Stimulated activated memory B cell treated with anti-CD40 and anti-IgM and Interleukin-4, amounts not matched to agents 10 μg/mL and 1 μg/mL and 100 μg/mL, for 72 hours (primary cell): ENCODE data around the gene IZUMO2.

Experiments
- ATAC-seq: fragments of 150-1000 bp; cut with Tn5 transposase; 2 replicates; pipeline ENCODE4 v1.10.0; 2021
- H3K27ac Mint-ChIP-seq: one replicate; pipeline ENCODE4 v1.8.0; 2022; ENCODE audit warnings: mild to moderate bottlenecking, mixed read lengths
- H3K27me3 Mint-ChIP-seq: one replicate; pipeline ENCODE4 v1.8.0; 2022; ENCODE audit warnings: mixed read lengths
- H3K36me3 Mint-ChIP-seq: one replicate; pipeline ENCODE4 v1.8.0; 2022; ENCODE audit warnings: mixed read lengths
- H3K4me1 Mint-ChIP-seq: one replicate; pipeline ENCODE4 v1.8.0; 2022; ENCODE audit warnings: mixed read lengths
- H3K4me3 Mint-ChIP-seq: one replicate; pipeline ENCODE4 v1.8.0; 2022; ENCODE audit warnings: mild to moderate bottlenecking, moderate library complexity, mixed read lengths
- H3K9me3 Mint-ChIP-seq: one replicate; pipeline ENCODE4 v1.8.0; 2022; ENCODE audit warnings: mixed read lengths

Gene IZUMO2

DNA sequence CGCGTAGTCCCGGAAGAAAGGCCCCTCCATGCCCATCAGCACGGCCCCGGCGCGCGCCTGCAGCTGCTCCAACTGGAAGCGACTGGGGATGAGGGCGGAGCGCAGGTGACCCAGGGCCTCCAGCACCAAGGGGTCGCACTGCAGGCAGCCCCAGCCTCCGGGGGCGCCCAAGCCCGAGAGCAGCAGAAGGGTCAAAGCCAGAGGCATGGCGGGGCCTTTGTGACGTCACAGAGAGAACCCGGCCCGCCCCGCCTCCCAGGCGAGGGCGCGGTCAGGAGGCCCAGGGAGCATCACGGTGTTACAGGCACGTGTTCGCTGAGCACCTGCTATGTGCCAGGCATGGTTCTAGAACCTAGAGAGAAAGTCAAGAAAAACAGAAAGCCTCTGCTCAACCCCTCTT is at the start of gene IZUMO2:
IZUMO2 (minus strand) TSS at position 294 of the 400 bp plus-strand sequence; CDS start at position 207, 87 bp downstream.
- peaks cover 8% of the 10 kb centered on the region for H3K9me3 Mint-ChIP-seq
- ATAC-seq = no peak
- H3K27ac Mint-ChIP-seq = no peak within 1 kb of the TSS

DNA sequence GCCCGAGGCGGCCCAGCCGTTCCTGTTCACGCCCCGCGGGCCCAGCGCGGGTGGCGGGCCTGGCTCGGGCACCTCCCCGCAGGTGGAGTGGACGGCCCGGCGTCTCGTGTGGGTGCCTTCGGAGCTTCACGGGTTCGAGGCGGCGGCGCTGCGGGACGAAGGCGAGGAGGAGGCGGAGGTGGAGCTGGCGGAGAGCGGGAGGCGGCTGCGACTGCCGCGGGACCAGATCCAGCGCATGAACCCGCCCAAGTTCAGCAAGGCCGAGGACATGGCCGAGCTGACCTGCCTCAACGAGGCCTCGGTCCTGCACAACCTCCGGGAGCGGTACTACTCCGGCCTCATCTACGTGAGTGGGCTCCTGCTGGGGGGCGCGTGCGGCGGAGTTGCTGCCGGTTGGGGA is 47.3 kb upstream of the IZUMO2 start:
- Mint-ChIP-seq H3K4me3 (no peak overlapping the region), H3K36me3 (no peaks in the 10 kb centered on the region), H3K9me3 (peaks cover 9% of the 10 kb centered on the region), H3K27me3 (peaks cover 20% of the 10 kb centered on the region), H3K4me1 (no peaks in the 10 kb centered on the region), H3K27ac (no peak overlapping the region)
- ATAC-seq = no peak

More for the DNA sequence above, at the start of gene IZUMO2:
- Mint-ChIP-seq H3K36me3 (no peaks in the 10 kb centered on the region), H3K27me3 (peaks cover 38% of the 10 kb centered on the region), H3K4me3 (no peak within 1 kb of the TSS), H3K4me1 (no peaks in the 10 kb centered on the region)

DNA sequence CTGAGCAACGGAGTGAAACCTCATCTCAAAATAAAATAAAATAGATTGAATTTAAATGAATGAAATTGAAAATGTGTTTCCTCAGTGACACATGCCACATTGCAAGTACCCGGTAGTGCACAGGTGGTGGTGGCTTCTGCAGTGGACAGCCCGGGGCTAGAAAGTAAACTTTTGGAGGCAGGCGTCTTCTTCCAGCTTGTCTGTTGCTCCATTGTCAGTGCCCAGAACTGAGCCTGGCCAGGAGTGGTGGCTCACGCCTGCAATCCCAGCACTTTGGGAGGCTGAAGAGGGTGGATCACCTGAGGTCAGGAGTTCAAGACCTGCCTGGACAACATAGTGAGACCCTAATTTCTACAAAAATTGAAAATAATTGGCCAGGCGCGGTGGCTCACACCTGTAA is 46.0 kb upstream of the IZUMO2 start:
- Mint-ChIP-seq H3K9me3 (peaks cover 9% of the 10 kb centered on the region), H3K4me3 (no peak overlapping the region), H3K27ac (no peak overlapping the region), H3K27me3 (peaks cover 33% of the 10 kb centered on the region), H3K36me3 (no peaks in the 10 kb centered on the region), H3K4me1 (no peaks in the 10 kb centered on the region)
- no peak for ATAC-seq

- no peak overlapping the region for H3K4me3 Mint-ChIP-seq
- H3K9me3 Mint-ChIP-seq = peaks cover 7% of the 10 kb centered on the region
These were observed 44.6 kb upstream of the IZUMO2 start for GRCh38 chr19:50207730-50208129.

GRCh38 chr19:50206191-50206590 is 43.1 kb upstream of the IZUMO2 start:
- Mint-ChIP-seq H3K9me3 (no peaks in the 10 kb centered on the region), H3K27ac (no peak overlapping the region), H3K4me3 (no peak overlapping the region), H3K27me3 (peaks cover 52% of the 10 kb centered on the region), H3K36me3 (no peaks in the 10 kb centered on the region), H3K4me1 (no peaks in the 10 kb centered on the region)
- no peak for ATAC-seq

More at GRCh38 chr19:50207730-50208129, 44.6 kb upstream of the IZUMO2 start:
- no peaks in the 10 kb centered on the region for H3K4me1 Mint-ChIP-seq
- H3K27me3 Mint-ChIP-seq = peaks cover 38% of the 10 kb centered on the region
- H3K36me3 Mint-ChIP-seq = no peaks in the 10 kb centered on the region
- no peak overlapping the region for H3K27ac Mint-ChIP-seq
- no peak for ATAC-seq

DNA sequence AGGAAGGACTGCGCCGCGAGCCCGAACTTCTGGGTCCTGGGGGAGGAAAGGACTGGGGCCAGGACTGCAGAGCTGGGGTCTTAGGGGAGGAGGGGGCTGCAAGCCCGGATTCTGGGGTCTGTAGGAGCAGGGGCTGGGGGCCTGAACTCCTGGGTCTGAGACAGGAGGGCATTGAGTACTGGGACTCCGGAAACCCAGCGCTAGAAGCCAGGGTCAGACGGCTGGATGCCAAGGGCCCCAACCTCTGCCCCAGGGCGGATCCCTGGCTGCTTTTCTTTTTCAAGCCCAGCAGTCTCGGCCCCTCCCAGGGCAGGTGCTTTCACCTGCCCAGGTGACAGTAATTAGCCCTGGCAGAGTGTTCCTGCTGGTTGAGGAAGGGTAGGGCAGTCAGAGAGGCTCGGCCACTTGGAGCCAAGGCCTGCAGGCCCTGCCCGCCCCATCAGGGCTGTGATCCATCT is 42.6 kb upstream of the IZUMO2 start:
- Mint-ChIP-seq H3K27ac (no peak overlapping the region), H3K9me3 (no peaks in the 10 kb centered on the region), H3K36me3 (no peaks in the 10 kb centered on the region), H3K4me3 (no peak overlapping the region), H3K4me1 (no peaks in the 10 kb centered on the region), H3K27me3 (peaks cover 52% of the 10 kb centered on the region)
- no peak for ATAC-seq

DNA sequence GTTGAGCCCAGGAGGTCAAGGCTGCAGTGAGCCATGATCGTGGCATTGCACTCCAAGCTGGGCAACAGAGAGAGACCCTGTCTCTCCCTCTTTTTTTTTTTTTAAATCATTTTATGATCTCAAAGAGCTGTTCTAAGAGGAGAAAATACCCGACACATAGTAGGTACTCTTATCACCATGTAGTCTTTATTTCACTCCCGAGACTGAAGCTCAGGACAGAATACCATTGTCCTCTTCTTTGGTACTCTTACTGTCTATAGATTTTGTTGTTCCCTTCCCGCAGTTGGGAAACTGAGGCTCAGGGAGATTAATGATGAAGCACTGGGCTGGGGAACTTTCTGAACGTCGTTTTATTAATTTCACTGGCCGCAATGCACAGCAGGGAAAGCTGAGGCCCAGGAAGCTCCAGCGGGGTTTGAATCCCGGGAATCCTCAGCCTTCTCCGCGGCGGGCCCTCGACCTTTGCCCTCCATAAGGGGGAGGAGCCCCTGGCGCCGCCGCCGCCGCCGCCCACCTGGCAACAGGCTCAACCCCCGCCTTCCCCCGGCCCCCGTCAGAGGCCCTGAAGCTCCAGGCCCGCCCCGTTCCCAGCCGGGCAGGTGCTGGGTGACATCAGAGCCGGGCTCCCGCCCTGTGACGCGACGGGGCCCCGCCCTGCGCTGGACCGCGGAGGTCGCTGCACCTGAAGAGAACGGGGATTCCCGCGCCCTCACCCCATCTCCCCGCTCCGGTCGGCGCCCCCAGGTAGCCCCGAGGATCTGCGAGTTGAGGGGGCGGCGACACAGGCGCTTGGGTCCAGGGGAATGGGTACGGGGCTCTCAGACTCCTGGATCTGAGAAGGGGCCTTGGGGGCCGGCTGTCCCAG is 42.0 kb upstream of the IZUMO2 start:
- H3K4me3 Mint-ChIP-seq = no peak overlapping the region
- H3K27ac Mint-ChIP-seq = no peak overlapping the region
- peaks cover 52% of the 10 kb centered on the region for H3K27me3 Mint-ChIP-seq
- ATAC-seq = peak; percentile 56
- H3K4me1 Mint-ChIP-seq = no peaks in the 10 kb centered on the region
- no peaks in the 10 kb centered on the region for H3K9me3 Mint-ChIP-seq
- no peaks in the 10 kb centered on the region for H3K36me3 Mint-ChIP-seq

DNA sequence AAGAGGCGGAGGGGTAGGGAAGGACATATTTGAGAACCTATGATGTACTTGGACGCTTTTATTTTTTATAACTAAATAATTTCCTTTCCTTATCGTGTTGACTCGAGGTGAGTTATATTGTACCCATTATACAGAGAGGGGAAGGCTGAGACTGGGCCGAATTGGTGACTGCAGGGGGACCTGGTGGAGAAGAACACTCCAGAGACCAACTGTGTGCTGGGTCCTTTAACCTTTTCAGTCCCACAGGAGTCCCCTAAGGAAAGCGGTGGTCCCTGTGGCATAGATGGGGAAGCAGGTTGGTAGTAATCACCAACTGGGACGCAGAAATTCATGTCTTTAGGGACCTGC is 41.0 kb upstream of the IZUMO2 start:
- Mint-ChIP-seq H3K27ac (no peak overlapping the region), H3K9me3 (no peaks in the 10 kb centered on the region), H3K36me3 (no peaks in the 10 kb centered on the region), H3K4me1 (no peaks in the 10 kb centered on the region), H3K27me3 (peaks cover 57% of the 10 kb centered on the region), H3K4me3 (no peak overlapping the region)
- no peak for ATAC-seq

- H3K4me3 Mint-ChIP-seq = no peak within 1 kb of the TSS
- peaks cover 61% of the 10 kb centered on the region for H3K27me3 Mint-ChIP-seq
- no peaks in the 10 kb centered on the region for H3K4me1 Mint-ChIP-seq
- H3K36me3 Mint-ChIP-seq = no peaks in the 10 kb centered on the region
- H3K9me3 Mint-ChIP-seq = no peaks in the 10 kb centered on the region
- H3K27ac Mint-ChIP-seq = no peak within 1 kb of the TSS
- ATAC-seq = no peak
These were observed 40.4 kb upstream of the IZUMO2 start, which contains the start of gene MYH14 for GRCh38 chr19:50203281-50204080. TSS of gene MYH14 (plus strand) at chr19:50203622. CDS start at chr19:50210366, 6,744 bp downstream.

GRCh38 chr19:50202962-50203280 is 39.8 kb upstream of the IZUMO2 start:
- H3K27ac Mint-ChIP-seq = no peak overlapping the region
- H3K27me3 Mint-ChIP-seq = peaks cover 61% of the 10 kb centered on the region
- no peak for ATAC-seq
- H3K4me1 Mint-ChIP-seq = no peaks in the 10 kb centered on the region
- no peaks in the 10 kb centered on the region for H3K9me3 Mint-ChIP-seq
- H3K36me3 Mint-ChIP-seq = no peaks in the 10 kb centered on the region
- no peak overlapping the region for H3K4me3 Mint-ChIP-seq

- Mint-ChIP-seq H3K4me1 (no peaks in the 10 kb centered on the region), H3K4me3 (no peak overlapping the region), H3K9me3 (peaks cover 1% of the 10 kb centered on the region), H3K27me3 (peaks cover 66% of the 10 kb centered on the region), H3K36me3 (no peaks in the 10 kb centered on the region), H3K27ac (no peak overlapping the region)
- no peak for ATAC-seq
These were observed 39.3 kb upstream of the IZUMO2 start for GRCh38 chr19:50202386-50202785.

DNA sequence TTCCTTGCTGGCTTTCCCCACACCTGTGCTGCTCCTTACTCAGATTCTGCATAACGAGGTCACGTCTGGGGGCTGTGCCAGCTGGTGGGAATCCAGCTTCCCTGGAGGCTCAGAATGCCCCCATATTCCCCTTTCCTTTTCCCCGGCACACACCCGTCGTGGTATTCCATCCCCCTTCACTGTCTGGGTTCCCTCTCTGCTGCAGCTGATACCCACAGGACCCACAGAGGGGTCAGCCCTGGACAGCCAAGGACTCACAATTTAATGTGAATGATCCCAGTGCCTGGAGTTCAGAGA is 36.1 kb upstream of the IZUMO2 start:
- no peaks in the 10 kb centered on the region for H3K36me3 Mint-ChIP-seq
- no peak overlapping the region for H3K27ac Mint-ChIP-seq
- peaks cover 54% of the 10 kb centered on the region for H3K27me3 Mint-ChIP-seq
- ATAC-seq = no peak
- no peak overlapping the region for H3K4me3 Mint-ChIP-seq
- peaks cover 9% of the 10 kb centered on the region for H3K9me3 Mint-ChIP-seq
- no peaks in the 10 kb centered on the region for H3K4me1 Mint-ChIP-seq

- Mint-ChIP-seq H3K27me3 (peaks cover 49% of the 10 kb centered on the region), H3K4me3 (no peak overlapping the region), H3K9me3 (peaks cover 9% of the 10 kb centered on the region), H3K27ac (no peak overlapping the region), H3K4me1 (no peaks in the 10 kb centered on the region), H3K36me3 (no peaks in the 10 kb centered on the region)
- no peak for ATAC-seq
These were observed 35.6 kb upstream of the IZUMO2 start for GRCh38 chr19:50198431-50199258.

DNA sequence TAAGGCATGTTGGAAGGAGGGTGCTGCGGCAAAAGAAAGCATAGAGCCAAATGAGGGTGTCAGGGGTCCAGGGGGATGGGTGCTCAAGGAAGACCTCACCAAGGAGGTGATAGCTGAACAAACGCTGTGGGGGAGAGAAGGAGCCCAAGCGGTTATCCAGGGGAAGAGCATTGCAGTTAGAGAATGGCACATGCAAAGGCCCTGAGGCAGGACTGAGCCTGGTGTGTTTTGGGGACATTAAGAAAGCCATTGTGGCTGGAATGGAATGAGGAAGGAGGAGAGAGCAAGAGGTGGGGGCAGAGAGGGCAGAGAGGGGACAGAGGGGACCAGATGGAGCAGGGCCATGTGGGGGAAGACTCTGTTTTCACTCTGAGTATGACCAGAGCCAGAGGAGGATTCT is 34.3 kb upstream of the IZUMO2 start:
- no peaks in the 10 kb centered on the region for H3K4me1 Mint-ChIP-seq
- H3K27me3 Mint-ChIP-seq = peaks cover 55% of the 10 kb centered on the region
- peaks cover 13% of the 10 kb centered on the region for H3K9me3 Mint-ChIP-seq
- H3K4me3 Mint-ChIP-seq = no peak overlapping the region
- no peak overlapping the region for H3K27ac Mint-ChIP-seq
- H3K36me3 Mint-ChIP-seq = no peaks in the 10 kb centered on the region
- ATAC-seq = no peak

GRCh38 chr19:50196322-50196932 is 33.3 kb upstream of the IZUMO2 start:
- H3K4me3 Mint-ChIP-seq = no peak overlapping the region
- H3K36me3 Mint-ChIP-seq = no peaks in the 10 kb centered on the region
- H3K27me3 Mint-ChIP-seq = peaks cover 47% of the 10 kb centered on the region
- H3K4me1 Mint-ChIP-seq = no peaks in the 10 kb centered on the region
- H3K27ac Mint-ChIP-seq = no peak overlapping the region
- H3K9me3 Mint-ChIP-seq = peaks cover 13% of the 10 kb centered on the region
- no peak for ATAC-seq
